A549 (cell line): ENCODE results near the gene RAB38.

Experiments
- EP300 ChIP-seq, 2 experiments: fragments of >200 bp; sonication (Bioruptor Twin); formaldehyde crosslinking; IDR thresholded peaks; 2 replicates in 1 of 2; 3 replicates in 1 of 2; pipeline ENCODE4 v1.6.1; 2016 to 2017
- ESRRA ChIP-seq: fragments of 150-350 bp; IDR thresholded peaks from 2 replicates; pipeline ENCODE4 v1.6.1; 2014; ENCODE audit warnings: mild to moderate bottlenecking, low read length, borderline replicate concordance
- MAZ ChIP-seq: fragments of 150-350 bp; IDR thresholded peaks from 2 replicates; pipeline ENCODE4 v1.6.1; 2014; ENCODE audit warnings: antibody characterized with exemption, low read depth, low read length, borderline replicate concordance
- POLR2A ChIP-seq: IDR thresholded peaks from 2 replicates; pipeline ENCODE4 v1.6.1; 2012; ENCODE audit warnings: mild to moderate bottlenecking, low read length
- POLR2AphosphoS2 ChIP-seq: conservative IDR thresholded peaks from 2 replicates; pipeline ENCODE4 v1.6.1; 2012; ENCODE audit warnings: low read length, improper control_type of control experiment, inconsistent platforms
- RCOR1 ChIP-seq: fragments of 150-350 bp; IDR thresholded peaks from 2 replicates; pipeline ENCODE4 v1.6.1; 2014; ENCODE audit warnings: antibody characterized with exemption, low read length, low read depth
- RFX5 ChIP-seq: fragments of 450-650 bp; IDR thresholded peaks from 2 replicates; pipeline ENCODE4 v1.7.1; 2014; ENCODE audit warnings: antibody characterized with exemption, mild to moderate bottlenecking, moderate library complexity
- RNF2 ChIP-seq: fragments of 200-600 bp; sonication (generic); IDR thresholded peaks from 2 replicates; pipeline ENCODE4 v1.6.1; 2016; ENCODE audit warnings: low read depth, mild to moderate bottlenecking, antibody characterized with exemption, moderate library complexity, borderline replicate concordance
- ZC3H11A ChIP-seq: fragments of 450-650 bp; IDR thresholded peaks from 2 replicates; pipeline ENCODE4 v1.6.1; 2014; ENCODE audit warnings: antibody characterized with exemption, mild to moderate bottlenecking
- TF ChIP-seq, protein P1 (sequence below): fragments of >200 bp; sonication (Bioruptor Twin); formaldehyde crosslinking; IDR thresholded peaks from 3 replicates; pipeline ENCODE4 v1.5.1; 2016
- TF ChIP-seq, protein P2 (sequence below): IDR thresholded peaks from 2 replicates; pipeline ENCODE4 v1.6.1; 2012
- TF ChIP-seq, protein P3 (sequence below): fragments of 200-600 bp; sonication (generic); IDR thresholded peaks from 2 replicates; pipeline ENCODE4 v1.6.1; 2016; ENCODE audit warnings: antibody characterized with exemption, mild to moderate bottlenecking, moderate library complexity
- TF ChIP-seq, protein P4 (sequence below): fragments of 450-650 bp; IDR thresholded peaks from 2 replicates; pipeline ENCODE4 v1.6.1; 2014; ENCODE audit warnings: antibody characterized with exemption

DNA sequence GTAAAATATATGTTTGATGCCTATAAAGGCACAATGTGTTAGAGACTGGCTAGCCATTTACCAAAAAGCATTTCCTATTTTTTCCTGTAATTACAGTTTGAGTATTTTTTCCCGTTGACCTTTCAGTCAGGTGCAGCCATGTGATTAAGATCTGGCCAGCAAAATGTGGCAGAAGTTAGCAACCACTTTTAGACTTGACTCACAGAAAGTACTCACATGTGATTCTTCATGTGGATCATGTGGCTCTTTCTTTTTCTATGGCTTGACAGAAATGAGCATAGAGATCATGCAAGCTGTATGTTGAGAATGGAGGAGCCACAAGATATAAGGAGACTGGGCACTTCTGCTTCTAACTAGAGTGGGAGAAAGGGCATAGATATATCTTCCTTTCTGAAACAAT lies 27.3 kb upstream of the RAB38 start:
- TF ChIP-seq, protein P1, sequence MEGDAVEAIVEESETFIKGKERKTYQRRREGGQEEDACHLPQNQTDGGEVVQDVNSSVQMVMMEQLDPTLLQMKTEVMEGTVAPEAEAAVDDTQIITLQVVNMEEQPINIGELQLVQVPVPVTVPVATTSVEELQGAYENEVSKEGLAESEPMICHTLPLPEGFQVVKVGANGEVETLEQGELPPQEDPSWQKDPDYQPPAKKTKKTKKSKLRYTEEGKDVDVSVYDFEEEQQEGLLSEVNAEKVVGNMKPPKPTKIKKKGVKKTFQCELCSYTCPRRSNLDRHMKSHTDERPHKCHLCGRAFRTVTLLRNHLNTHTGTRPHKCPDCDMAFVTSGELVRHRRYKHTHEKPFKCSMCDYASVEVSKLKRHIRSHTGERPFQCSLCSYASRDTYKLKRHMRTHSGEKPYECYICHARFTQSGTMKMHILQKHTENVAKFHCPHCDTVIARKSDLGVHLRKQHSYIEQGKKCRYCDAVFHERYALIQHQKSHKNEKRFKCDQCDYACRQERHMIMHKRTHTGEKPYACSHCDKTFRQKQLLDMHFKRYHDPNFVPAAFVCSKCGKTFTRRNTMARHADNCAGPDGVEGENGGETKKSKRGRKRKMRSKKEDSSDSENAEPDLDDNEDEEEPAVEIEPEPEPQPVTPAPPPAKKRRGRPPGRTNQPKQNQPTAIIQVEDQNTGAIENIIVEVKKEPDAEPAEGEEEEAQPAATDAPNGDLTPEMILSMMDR, result no peak
- TF ChIP-seq EP300 (IDR thresholded peaks at IDR 0.05) (no peak), RFX5 (no peak), RNF2 (no peak), MAZ (no peak), ESRRA (no peak), POLR2A (no peak), POLR2AphosphoS2 (no peak), ZC3H11A (no peak), RCOR1 (no peak)
- TF ChIP-seq, protein P2, sequence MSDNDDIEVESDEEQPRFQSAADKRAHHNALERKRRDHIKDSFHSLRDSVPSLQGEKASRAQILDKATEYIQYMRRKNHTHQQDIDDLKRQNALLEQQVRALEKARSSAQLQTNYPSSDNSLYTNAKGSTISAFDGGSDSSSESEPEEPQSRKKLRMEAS, result no peak
- TF ChIP-seq, protein P3, sequence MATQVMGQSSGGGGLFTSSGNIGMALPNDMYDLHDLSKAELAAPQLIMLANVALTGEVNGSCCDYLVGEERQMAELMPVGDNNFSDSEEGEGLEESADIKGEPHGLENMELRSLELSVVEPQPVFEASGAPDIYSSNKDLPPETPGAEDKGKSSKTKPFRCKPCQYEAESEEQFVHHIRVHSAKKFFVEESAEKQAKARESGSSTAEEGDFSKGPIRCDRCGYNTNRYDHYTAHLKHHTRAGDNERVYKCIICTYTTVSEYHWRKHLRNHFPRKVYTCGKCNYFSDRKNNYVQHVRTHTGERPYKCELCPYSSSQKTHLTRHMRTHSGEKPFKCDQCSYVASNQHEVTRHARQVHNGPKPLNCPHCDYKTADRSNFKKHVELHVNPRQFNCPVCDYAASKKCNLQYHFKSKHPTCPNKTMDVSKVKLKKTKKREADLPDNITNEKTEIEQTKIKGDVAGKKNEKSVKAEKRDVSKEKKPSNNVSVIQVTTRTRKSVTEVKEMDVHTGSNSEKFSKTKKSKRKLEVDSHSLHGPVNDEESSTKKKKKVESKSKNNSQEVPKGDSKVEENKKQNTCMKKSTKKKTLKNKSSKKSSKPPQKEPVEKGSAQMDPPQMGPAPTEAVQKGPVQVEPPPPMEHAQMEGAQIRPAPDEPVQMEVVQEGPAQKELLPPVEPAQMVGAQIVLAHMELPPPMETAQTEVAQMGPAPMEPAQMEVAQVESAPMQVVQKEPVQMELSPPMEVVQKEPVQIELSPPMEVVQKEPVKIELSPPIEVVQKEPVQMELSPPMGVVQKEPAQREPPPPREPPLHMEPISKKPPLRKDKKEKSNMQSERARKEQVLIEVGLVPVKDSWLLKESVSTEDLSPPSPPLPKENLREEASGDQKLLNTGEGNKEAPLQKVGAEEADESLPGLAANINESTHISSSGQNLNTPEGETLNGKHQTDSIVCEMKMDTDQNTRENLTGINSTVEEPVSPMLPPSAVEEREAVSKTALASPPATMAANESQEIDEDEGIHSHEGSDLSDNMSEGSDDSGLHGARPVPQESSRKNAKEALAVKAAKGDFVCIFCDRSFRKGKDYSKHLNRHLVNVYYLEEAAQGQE, result no peak
- TF ChIP-seq, protein P4, sequence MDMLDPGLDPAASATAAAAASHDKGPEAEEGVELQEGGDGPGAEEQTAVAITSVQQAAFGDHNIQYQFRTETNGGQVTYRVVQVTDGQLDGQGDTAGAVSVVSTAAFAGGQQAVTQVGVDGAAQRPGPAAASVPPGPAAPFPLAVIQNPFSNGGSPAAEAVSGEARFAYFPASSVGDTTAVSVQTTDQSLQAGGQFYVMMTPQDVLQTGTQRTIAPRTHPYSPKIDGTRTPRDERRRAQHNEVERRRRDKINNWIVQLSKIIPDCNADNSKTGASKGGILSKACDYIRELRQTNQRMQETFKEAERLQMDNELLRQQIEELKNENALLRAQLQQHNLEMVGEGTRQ, result no peak
